ENCODE results near the gene EFL1.
"Not testable (repeated sequence)": the region's sequence is repeated elsewhere in the genome, so short reads cannot be mapped to it uniquely, and the experiment has no call there.

The EFL1 gene

DNA sequence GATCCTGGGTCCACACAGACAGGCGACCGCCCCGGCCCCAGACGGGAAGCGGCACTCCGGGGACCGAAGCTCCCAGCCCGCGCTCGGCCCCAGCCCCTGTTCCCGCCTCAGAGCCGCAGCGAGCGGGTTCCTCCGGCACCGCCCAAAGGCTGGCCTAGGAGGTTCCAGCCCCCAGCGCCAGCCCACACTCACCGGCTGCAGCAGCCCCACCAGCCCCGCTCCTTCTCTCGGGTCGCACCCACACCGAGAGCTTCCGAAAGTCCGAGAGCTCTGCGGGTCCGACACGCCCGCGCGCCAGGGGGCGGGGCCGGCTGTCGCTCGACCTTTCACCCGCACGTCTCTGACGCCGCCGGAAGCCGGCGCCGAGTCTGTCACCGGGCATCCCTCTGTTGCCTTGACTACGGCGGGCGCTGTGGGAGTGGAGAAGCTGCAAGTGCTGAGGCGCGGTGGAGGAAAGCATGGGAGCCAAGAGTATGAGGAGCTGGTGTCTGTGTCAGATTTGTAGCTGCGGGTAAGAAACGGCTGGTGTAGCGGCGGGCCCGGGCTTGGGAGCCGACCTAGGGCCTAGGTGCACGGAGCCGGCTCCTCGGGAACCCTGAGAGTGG, at the start of gene EFL1, which contains the start of gene SAXO2:
Gene EFL1 (minus strand): TSS at position 313 of the 605 bp plus-strand sequence. CDS start 956 bp downstream, outside the sequence.
Gene SAXO2 (plus strand): TSS at position 397 of the 605 bp plus-strand sequence. CDS start 62 bp downstream, at position 459.
- in situ Hi-C loops (cut with HindIII; ENCODE audit: low sequenced_read_pairs) = no loop called here

DNA sequence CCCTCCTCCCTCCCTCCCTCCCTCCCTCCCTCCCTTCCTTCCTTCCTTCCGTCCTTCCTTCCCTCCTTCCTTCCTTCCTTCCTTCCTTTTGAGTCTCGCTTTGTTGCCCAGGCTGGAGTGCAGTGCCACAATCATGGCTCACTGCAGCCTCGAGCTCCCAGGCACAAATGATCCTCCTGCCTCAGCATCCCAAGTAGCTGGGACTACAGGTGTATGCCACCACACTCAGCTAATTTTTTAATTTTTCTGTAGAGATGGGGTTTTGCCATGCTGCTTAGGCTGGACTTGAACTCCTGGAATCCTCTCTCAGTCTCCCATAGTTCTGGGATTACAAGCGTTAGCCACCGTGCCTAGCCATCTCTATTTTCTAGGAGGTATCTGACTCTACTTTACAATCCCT, 48.8 kb upstream of the EFL1 start:
- in situ Hi-C loops (cut with HindIII; ENCODE audit: low sequenced_read_pairs) = not testable (repeated sequence)

DNA sequence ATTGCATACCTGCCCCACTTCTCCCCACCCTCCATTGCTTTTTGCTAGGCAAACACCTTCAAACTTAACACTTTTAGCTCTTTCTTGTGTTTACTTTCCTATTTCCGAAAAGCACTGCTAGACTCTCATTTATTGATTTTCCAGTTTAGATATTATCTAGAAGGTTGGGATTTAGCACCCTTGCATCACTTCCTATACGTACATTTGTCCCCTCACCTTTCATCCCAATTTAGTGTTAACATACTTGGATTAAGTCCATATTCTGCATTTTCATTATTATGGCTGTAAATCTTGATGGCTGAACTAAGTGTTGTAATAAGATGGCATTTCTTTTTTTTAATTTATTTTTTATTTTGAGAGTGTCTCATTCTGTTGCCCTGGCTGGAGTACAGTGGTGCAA, 47.3 kb upstream of the EFL1 start:
- in situ Hi-C loops (cut with HindIII; ENCODE audit: low sequenced_read_pairs) = no loop called here

DNA sequence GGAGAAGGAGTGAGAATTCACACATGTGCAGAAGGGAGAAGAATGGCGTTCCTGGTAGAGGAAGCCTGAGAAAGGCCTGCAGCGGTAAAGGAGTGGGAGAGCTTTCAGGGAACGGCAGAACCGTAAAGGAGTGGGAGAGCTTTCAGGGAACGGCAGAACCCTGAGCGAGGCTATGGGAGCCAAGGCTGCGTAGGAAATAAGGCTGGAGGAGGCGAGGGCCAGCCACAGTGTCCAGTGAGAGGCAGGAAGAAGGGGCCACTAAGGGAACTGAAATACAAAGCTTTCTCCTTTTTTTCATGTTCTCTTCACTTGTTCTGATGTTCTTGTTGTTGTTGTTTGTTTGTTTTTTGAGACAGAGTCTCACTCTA, 45.2 kb upstream of the EFL1 start:
- in situ Hi-C loops (cut with HindIII; ENCODE audit: low sequenced_read_pairs) = no loop called here

DNA sequence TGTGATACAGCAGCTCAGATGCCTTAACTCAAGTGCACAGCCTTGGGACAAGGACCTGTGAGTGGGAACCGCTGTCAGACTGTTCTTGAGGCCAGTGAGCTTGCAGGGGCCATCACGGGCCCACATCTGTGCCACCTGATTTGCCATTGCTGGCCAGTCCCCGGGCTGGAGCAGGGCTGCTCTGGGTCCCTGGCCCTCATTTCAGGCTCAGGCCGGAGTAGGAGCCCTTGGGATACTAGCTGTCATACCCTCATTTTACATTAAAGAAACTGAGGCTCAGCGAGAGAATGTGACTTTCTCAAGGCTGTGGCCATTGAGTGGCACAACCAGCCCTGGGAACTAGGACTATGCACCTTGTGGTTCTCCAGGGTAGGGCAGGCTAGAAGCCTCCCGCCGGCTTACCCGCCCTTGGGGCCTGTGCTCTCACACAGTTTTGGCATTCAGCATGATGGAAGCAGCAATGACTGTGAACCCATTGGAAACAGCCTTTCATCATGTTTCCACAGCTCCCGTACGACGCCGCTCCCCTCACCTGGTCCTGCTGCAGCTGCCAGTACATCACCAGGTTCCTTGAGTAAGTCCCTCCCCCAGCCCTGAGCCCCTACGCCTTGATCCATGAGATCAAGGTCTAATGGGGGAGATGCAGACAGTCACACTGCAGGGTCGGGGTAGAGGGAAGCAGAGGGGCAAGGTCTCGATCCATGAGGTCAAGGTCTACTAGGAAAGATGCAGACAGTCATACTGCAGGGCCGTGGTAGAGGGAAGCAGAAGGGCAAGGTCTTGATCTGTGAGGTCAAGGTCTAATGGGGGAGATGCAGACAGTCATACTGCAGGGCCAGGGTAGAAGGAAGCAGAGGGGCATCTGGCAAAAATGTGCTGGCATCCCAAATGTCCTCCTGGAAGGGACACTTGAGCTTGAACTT, 44.5 kb upstream of the EFL1 start:
- in situ Hi-C loops (cut with HindIII; ENCODE audit: low sequenced_read_pairs) = no loop called here

DNA sequence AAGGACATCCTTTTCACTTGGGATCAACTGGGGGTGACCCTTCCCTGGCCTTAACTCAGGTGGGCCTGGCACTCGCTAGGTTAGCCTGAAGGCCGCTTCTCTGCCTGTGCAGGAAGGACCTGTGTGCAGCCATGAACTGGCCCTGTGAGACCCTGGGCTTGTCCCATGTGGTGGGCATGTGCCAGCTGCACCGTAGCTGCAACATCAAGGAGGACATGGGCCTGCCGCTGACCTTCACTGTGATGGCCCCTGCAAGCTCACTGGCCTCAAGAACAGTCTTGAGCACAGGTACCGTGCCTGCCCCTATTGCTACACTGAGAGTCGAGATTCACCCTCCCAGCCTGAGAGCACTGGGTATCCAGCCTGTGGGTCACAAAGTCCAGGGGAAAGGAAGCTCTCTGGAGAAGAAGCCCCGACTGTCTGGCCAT, 43.1 kb upstream of the EFL1 start:
- in situ Hi-C loops (cut with HindIII; ENCODE audit: low sequenced_read_pairs) = no loop called here

DNA sequence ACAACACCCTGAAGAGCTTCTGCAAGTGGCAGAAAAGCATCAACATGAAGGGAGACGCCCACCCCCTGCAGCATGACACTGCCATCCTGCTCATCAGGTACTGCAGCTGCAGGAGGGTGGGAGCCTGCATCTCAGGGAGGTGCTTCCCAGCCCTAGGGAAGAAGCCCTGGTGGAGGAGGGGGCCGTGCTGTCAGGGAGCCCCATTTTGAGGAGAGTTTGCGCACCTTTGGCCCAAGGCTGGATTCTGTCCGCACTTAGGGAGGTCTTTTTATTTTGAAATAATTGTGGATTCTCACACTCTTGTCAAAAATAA, 42.2 kb upstream of the EFL1 start:
- in situ Hi-C loops (cut with HindIII; ENCODE audit: low sequenced_read_pairs) = no loop called here

DNA sequence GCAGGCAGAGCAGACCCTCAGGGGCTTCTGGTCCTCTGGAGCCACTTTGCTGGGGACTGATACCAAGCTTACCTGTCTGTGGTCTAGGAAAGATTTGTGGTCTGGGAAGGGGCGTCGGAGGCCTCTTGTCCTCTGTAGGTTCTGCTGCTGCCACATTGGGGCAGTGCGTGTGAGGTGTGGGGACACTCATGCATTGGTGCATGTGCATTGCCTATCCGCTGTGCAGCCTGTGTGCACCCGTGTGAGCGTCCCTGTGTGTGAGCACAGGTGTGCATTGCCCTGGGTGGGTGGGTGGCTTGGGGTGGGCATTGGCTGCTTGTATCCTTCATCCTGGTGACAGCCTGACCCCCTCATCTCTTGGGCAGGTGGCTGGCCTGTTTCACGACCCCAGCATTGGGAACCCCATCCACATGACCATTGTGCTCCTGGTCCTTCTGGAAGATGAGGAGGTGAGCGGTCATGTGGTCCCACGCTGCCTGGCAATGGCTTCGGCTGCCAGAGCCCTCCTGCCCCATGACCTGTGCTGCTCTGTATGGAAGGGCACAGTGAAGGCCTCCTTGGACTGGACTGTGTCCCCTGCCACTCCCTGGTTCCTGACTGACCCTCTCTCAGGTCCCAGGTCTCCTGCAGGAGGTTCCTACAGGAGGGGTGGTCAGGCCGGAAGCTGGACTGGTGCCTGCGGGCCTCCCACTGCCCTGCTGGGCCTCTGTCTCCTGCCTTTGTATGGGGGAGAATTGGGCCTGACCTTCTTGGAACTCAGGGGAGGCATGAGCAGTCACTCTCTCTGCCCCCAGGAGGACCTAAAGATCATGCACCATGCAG, 41.6 kb upstream of the EFL1 start:
- in situ Hi-C loops (cut with HindIII; ENCODE audit: low sequenced_read_pairs) = no loop called here

DNA sequence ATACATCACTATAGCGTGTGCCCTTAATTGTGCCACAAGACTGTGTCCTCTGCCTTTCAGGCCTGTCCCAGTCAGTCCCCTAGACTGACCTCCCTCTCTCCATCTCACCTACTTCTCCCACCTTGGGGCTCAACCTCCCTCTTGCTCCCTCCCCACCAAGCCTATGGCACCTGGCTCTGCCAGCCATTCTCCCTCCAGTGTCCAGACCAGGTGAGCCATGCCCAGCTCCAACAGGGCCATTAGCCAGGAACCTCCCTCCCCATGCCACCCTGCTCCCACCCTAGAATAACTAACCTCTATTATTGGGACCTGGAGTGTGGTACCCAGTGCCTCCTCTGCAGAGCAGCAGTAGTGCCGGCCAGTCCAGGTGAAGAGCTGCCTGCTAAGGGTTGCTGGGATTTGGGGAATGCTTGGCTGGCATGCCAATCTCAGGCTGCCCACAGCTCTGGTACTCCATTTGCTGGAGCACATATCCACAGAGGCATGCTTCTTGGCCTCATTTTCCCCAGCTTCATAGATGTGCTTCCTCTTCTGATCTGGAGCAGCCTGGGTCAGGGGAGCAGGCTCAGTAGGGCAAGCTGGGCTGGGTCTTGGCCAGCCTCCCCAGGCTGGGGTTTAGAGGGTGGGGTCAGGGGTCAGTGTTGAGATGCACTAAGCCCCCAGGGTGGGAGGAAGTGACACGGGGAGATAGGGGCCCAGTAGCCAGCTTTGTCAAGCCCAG, 38.9 kb upstream of the EFL1 start:
- in situ Hi-C loops (cut with HindIII; ENCODE audit: low sequenced_read_pairs) = no loop called here

DNA sequence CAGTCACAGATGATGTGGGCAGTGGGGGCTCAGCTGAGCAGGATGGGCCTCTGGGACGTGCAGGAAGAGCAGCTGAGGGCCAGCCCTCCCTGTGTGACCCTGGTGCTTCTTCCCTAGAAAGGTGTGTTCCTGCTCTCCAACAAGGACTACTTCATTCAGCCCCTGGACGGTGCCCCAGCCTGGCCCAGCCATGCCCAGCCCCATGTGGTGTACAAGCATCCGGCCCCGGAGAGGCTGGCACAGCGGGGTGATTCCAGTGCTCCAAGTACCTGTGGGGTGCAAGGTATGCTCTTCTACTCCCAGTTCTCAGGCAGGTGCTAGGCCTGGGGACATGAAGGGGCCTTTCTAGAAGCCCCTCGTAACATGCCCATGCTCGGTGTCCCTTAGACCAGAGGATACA, 38.3 kb upstream of the EFL1 start:
- in situ Hi-C loops (cut with HindIII; ENCODE audit: low sequenced_read_pairs) = no loop called here

DNA sequence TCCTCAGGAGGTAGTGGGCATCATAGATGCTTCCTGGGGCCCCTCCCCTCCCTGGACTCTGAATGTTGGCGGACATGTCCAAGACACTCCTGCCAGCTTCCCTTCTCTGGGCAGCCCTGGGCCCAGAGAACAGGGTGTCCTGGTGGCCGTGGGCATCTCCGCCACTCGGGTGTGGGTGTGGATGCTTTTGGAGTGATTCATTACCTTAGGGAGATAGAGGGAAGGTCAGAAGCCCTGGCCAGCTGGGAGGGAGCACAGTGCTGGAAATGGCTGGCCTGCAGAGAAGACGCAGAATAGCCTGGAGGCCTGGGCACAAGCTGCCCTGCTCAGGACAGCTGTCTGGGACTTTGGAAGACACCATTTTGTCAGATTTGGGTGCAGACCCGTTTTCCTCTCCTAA, 37.8 kb upstream of the EFL1 start:
- in situ Hi-C loops (cut with HindIII; ENCODE audit: low sequenced_read_pairs) = not testable (repeated sequence)

DNA sequence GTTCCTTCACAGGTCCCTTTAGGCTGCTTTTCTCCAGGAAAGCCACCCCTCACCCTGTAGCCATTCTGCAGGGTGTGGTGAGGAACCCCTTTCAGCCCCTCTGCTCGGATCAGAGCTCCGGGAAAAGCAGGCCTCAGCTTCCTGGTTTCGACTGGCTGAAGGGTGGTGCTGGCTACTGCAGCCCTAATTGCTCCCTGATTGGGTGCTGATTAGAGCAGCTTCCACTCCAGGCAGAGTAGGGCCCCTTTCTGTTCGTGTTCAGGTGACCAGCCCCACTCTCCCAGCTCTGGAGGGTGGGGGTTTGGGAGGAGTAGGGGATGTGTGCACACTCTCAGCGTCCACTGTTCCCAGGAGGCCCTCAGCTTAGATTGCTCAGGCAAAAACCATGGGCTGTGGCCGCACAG, 37.0 kb upstream of the EFL1 start:
- in situ Hi-C loops (cut with HindIII; ENCODE audit: low sequenced_read_pairs) = not testable (repeated sequence)

DNA sequence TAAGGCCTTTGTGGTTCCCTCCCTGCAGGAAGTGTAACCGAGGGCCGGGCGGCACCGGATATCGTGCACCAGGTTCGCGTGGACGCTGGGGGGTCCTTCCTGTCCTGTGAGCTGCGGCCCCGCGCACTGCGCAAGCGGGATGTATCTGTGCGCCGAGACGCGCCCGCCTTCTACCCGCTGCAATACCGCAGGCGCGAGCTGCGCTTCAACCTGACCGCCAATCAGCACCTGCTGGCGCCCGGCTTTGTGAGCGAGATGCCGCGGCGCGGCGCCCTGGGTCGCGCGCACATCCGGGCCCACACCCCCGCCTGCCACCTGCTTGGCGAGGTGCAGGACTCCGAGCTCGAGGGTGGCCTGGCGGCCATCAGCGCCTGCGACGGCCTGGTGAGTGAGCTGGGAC, 36.0 kb upstream of the EFL1 start:
- in situ Hi-C loops (cut with HindIII; ENCODE audit: low sequenced_read_pairs) = no loop called here

DNA sequence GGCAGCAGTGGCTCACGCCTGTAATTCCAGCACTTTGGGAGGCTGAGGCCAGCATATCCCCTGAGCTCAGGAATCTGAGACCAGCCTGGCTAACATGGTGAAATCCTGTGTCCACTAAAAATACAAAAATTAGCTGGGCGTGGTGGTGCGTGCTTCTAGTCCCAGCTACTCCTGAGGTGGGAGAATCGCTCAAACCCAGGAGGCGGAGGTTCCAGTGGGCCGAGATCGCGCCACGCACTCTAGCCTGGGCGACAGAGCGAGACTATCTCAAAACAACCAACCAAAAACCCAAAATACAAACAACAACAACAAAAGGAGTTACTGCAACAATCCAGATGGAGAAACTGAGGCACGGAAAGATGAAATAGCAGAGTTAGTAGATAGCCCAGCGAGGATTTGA, 35.5 kb upstream of the EFL1 start:
- in situ Hi-C loops (cut with HindIII; ENCODE audit: low sequenced_read_pairs) = no loop called here

DNA sequence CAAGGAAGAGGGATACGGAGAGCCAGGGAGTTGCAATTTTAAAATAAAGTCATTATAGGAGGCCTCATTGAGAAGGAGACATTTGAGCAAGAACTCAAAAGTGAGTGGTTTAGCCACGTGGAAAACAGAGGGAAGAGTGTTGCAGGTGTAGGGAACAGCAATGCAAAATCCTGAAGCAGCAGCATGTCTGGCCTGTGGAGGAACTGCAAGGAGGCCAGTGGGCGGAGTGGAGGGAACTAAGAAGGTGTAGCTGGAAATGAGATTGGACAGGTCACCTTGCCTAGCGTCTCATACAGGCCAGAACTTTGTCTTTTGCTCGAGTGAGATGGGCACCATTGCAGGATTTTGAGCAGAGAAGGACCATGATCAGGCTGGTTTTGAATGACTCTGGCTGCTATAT, 35.0 kb upstream of the EFL1 start:
- in situ Hi-C loops (cut with HindIII; ENCODE audit: low sequenced_read_pairs) = no loop called here

DNA sequence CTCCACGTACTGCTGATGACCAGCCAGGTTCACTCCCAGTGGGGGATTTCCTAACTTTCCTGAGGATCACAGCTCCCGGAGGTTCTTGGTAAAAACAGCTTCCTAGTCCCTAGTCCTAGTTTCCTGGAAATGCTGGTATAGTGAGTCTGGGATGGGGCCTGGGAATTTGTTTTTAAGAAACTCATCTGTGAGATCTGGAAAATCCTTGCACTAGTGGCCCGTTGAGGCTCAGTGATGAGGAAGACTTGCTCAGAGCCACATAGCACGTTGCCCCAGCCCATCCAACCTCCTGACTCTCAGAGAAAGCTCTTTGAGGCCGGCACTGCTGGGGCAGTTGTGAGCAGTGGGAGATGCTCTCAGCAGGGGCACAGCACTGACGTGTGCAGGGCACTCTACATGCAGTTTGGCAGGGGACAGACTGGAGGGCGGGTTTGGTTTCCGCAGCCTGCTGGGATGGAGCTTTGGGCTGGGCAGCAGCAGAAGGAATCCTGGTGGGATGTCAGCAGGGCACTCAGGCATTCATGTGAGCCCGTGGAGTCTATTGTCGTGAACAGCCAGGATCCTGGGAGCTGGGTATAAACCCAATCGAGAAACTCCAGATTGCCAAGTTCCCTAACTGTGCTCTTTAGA, 31.6 kb upstream of the EFL1 start:
- in situ Hi-C loops (cut with HindIII; ENCODE audit: low sequenced_read_pairs) = no loop called here

DNA sequence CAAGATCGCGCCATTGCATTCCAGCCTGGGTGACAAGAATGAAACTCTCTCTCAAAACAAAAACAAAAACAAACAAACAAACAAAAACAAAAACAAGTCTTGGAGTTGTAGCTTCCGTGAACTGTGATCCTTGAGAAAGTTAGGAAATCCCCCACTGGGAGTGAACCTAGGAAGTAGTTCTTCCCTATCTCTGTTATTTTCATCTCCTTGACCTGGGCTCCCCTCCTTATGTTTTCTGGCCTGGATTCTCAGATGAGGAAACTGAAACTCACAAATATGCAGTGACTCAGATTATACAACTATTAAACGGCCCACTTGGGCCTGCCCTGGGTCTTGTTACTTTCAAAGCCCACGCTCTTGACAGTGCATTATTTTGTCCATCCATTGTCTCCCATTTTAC, 29.7 kb upstream of the EFL1 start:
- in situ Hi-C loops (cut with HindIII; ENCODE audit: low sequenced_read_pairs) = no loop called here

DNA sequence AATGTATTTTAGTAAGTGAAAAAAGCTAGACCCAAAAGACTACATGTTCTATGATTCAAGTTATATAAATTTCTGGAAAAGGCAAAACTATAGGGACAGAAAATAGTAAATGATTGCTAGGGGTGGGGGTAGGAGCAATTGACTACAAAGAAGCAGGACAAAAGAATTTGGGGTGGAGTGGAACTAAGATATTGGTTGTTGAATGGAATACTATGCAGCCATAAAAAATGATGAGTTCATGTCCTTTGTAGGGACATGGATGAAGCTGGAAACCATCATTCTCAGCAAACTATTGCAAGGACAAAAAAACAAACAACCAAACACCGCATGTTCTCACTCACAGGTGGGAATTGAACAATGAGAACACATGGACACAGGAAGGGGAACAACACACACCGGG, 25.7 kb upstream of the EFL1 start:
- in situ Hi-C loops (cut with HindIII; ENCODE audit: low sequenced_read_pairs) = not testable (repeated sequence)

DNA sequence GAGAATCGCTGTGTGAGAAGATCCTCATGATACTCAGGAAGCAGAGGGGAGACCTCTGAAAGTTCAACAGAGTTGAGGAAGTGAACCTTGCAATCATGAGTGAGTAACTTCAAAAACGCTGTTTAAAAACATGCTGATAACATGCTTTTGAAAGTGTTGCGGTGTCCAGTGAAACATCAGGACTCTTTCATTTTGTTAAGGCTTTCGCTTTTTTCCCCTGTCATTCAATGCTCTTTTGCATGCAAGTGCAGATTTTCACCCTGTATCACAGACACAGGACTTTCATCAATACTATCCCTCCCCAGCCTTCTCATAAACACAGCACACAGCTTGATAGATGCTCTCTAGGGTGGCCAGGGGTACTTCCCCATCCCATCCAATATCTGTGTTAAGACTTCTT, 23.9 kb upstream of the EFL1 start:
- in situ Hi-C loops (cut with HindIII; ENCODE audit: low sequenced_read_pairs) = not testable (repeated sequence)

DNA sequence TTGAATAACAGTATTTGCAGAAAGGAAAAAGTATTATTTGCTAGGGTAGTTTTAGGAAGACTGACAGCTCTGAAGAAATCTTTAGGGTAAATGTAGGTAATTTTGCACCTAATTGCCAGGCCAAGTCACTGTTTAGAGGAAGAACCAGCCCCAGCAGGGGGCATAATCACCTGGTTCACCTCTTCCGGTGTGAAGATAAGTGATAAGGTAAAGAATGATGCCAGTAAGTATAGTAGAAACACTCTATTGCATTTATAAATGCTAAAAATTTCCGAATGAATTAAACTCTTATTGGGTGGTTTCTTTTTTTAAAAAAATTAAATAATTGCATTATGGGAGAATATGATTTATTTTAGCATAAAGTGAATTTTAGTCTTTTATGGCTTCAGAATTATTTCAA, 21.8 kb upstream of the EFL1 start:
- in situ Hi-C loops (cut with HindIII; ENCODE audit: low sequenced_read_pairs) = not testable (repeated sequence)
